ENCODE results near the gene LMNA.
"Not testable (repeated sequence)": the region's sequence is repeated elsewhere in the genome, so short reads cannot be mapped to it uniquely, and the experiment has no call there.

LMNA gene

GRCh38 chr1:156104861-156105832, 9.4 kb upstream of the LMNA start:
- no peak for DNase-seq

GRCh38 chr1:156106624-156107488, 7.7 kb upstream of the LMNA start:
- DNase-seq, result no peak

- no peak for DNase-seq
Measured at GRCh38 chr1:156108057-156108456, 6.5 kb upstream of the LMNA start.

GRCh38 chr1:156108664-156109241, 5.8 kb upstream of the LMNA start:
- no peak for DNase-seq

DNA sequence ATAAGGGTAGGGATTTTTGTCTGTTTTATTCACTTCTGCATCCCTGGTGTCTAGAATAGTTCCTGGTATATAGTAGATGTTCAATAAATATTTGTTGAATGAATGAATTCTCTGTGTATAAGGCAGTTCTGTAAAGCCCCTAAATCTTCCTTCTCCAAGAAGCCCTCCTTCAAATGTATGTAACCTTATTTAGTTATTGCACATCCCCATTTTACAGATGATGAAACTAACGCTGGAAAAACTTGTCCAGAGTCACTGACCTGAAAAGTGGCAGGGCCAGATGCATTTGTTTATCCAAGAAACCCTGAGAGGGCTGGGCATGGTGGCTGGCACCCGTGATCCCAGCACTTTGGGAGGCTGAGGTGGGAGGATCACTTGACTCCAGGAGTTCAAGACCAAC, 4.3 kb upstream of the LMNA start:
- DNase-seq, result no peak

- DNase-seq, result no peak
Measured at GRCh38 chr1:156111355-156111962, 3.1 kb upstream of the LMNA start.

GRCh38 chr1:156112276-156113137, 2.0 kb upstream of the LMNA start:
- no peak for DNase-seq

GRCh38 chr1:156113282-156113950, 1.1 kb upstream of the LMNA start:
- DNase-seq, result no peak

DNA sequence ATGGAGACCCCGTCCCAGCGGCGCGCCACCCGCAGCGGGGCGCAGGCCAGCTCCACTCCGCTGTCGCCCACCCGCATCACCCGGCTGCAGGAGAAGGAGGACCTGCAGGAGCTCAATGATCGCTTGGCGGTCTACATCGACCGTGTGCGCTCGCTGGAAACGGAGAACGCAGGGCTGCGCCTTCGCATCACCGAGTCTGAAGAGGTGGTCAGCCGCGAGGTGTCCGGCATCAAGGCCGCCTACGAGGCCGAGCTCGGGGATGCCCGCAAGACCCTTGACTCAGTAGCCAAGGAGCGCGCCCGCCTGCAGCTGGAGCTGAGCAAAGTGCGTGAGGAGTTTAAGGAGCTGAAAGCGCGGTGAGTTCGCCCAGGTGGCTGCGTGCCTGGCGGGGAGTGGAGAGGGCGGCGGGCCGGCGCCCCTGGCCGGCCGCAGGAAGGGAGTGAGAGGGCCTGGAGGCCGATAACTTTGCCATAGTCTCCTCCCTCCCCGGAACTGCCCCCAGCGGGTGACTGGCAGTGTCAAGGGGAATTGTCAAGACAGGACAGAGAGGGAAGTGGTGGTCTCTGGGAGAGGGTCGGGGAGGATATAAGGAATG, 505 bp downstream of the LMNA start:
- DNase-seq, result no peak

- DNase-seq, result no peak
Measured at GRCh38 chr1:156115514-156116374, 1.2 kb downstream of the LMNA start.

DNA sequence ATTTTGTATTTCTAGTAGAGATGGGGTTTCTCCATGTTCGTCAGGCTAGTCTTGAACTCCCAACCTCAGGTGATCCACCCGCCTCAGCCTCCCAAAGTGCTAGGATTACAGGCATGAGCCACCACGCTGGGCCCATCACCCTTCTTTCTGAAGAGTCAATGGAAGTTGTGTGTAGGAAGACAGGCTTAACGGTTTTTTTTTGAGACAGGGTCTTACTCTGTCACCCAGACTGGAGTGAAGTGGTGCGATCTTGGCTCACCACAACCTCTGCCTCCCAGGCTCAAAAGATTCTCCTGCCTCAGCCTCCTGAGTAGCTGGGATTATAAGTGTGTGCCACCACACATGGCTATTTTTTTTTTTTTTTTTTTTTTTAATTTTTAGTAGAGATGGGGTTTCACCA, 2.2 kb downstream of the LMNA start:
- not testable (repeated sequence) for DNase-seq

GRCh38 chr1:156117414-156118176, 3.1 kb downstream of the LMNA start:
- DNase-seq, result no peak

- DNase-seq, result no peak
Measured at GRCh38 chr1:156118177-156118868, 3.8 kb downstream of the LMNA start.

DNA sequence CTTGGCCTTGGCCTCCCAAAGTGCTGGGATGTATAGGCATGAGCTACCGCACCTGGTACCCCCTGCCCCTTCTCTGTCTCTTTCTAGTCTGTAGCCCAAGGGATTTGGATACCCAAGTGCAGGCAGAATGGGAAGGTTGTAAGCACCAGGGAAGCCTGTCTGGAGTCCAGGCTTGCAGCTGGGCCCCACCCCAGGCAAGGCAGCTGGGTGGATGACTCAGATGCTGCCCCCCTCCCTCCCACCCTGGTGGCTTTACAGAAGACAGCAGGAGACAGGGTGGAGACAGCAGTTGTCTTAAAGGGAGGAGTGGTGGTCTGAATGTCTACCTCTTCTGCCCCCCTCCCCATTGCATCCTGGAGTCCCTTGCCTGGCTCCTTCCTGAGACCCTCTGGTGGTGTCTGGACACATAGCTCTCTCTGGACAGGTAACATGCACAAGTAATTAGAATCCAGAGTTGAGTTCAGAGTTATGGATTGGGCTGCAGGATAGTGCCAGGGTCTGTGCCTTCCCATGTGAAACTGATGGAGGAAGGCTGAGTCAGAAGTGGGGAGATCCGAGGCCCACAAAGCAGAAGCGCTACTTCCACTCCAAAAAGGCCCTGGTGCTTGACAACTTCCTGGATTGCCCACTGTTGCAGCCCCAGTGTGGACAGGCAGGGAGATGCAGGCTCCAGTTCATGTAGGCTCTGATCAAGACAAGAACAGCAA, 5.1 kb downstream of the LMNA start:
- DNase-seq, result peak; percentile 69

- no peak for DNase-seq
Measured at GRCh38 chr1:156120318-156120717, 5.8 kb downstream of the LMNA start.

DNA sequence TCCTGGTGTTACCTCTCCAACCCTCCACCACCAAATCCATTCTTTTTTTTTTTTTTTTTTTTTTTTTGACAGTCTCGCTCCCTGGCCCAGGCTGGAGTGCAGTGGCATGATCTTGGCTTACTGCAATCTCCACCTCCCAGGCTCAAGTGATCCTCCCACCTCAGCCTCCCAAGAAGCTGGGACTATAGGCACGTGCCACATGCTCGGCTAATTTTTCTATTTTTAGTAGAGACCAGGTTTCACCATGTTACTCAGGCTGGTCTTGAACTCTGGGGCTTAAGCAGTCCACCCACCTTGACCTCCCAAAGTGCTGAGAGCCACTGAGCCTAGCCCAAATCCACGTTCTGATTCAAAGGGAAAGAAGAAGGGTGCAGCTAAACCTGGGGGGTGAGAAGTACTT, 6.5 kb downstream of the LMNA start:
- not testable (repeated sequence) for DNase-seq

- no peak for DNase-seq
Measured at GRCh38 chr1:156121457-156121856, 6.9 kb downstream of the LMNA start.

- no peak for DNase-seq
Measured at GRCh38 chr1:156122086-156122485, 7.6 kb downstream of the LMNA start.

Data from amniotic stem cell (primary cell).